K562 (cell line): Measurements from ENCODE around the gene CASP7. TPM values are rescaled to one million over a fixed set of nuclear protein-coding genes. Genes with fewer than 3 reads are reported as not detected.

Source experiments
- ATAC-seq: fragments of 200-7000 bp; cut with Tn5 transposase; 3 replicates; pipeline ENCODE4 v1.9.1; 2020; ENCODE audit warnings: moderate library complexity
- BruUV-seq: library from RNA; stranded (reverse); fragments of 400-500 nt; replicated peaks from 2 replicates; lab custom pipeline; 2021; lab: Mats Ljungman, UMichigan
- CTCF ChIA-PET: fragments of 300-600 bp; formaldehyde crosslinking; extraction: SDS; loops from one replicate; lab custom pipeline; 2021; ENCODE audit warnings: low intra/inter-chr PET ratio; lab: Yijun Ruan, JAX
- POLR2A ChIA-PET: fragments of 300-600, 350-650 bp; sonication (Branson Sonifier 250); formaldehyde crosslinking; extraction: SDS; loops from one replicate; lab custom pipeline; 2021; ENCODE audit warnings: antibody characterized with exemption, inconsistent platforms; lab: Yijun Ruan, JAX
- DNase-seq, 4 experiments: peaks; one replicate each; pipeline versions ENCODE4 v3.0.0 to v3.0.0-alpha.2; 2011 to 2018; ENCODE audit warnings: low spot score in 3 of 4, mixed read lengths in 3 of 4; ENCODE audit errors: extremely low read depth in 1 of 4
- FAIRE-seq: peaks from 2 replicates; lab custom pipeline; 2011; peaks lifted over from hg19 to GRCh38; lab: Jason Lieb, UNC
- H2AFZ ChIP-seq: 2 replicates; pipeline ENCODE4 v1.6.0; 2011; ENCODE audit warnings: low read depth, low read length, control low read depth, inconsistent platforms
- H3K27ac ChIP-seq: fragments of 200-600 bp; 3 replicates; pipeline ENCODE4 v1.8.0; 2011; ENCODE audit warnings: low read depth, mild to moderate bottlenecking, control low read depth, inconsistent platforms, low read length, moderate library complexity, mixed read lengths; ENCODE audit errors: extremely low read depth
- H3K27me3 ChIP-seq, 2 experiments: fragments of 300-600 bp in 1 of 2; 2 replicates in 1 of 2; 3 replicates in 1 of 2; pipeline versions ENCODE4 v1.6.0 to v1.8.0; 2011; ENCODE audit warnings: inconsistent platforms in 2 of 2, low read length in 2 of 2, mild to moderate bottlenecking in 1 of 2, mixed read lengths in 1 of 2, moderate library complexity in 1 of 2; ENCODE audit not compliant: control insufficient read depth in 2 of 2, insufficient read depth in 2 of 2
- H3K36me3 ChIP-seq: fragments of 300-600 bp; 3 replicates; pipeline ENCODE4 v1.8.0; 2011; ENCODE audit warnings: mild to moderate bottlenecking, low read length, inconsistent platforms; ENCODE audit not compliant: control insufficient read depth, insufficient read depth
- H3K4me1 ChIP-seq, 2 experiments: fragments of 200-600 bp in 1 of 2; replicated peaks in 1 of 2; 2 replicates in 1 of 2; 3 replicates in 1 of 2; pipeline versions ENCODE4 v1.5.1 to v1.8.0; 2011; ENCODE audit warnings: inconsistent platforms in 2 of 2, low read length in 2 of 2, mild to moderate bottlenecking in 1 of 2, mixed read lengths in 1 of 2, moderate library complexity in 1 of 2; ENCODE audit not compliant: control insufficient read depth in 2 of 2, insufficient read depth in 2 of 2
- H3K4me2 ChIP-seq: 2 replicates; pipeline ENCODE4 v1.6.1; 2011; ENCODE audit warnings: low read length, control low read depth, inconsistent platforms, mixed read lengths; ENCODE audit not compliant: insufficient read depth
- H3K4me3 ChIP-seq: fragments of 200-600 bp; sonication (generic), shearing (Covaris generic); 2 replicates; pipeline ENCODE4 v1.5.1; 2016; ENCODE audit warnings: control low read depth, inconsistent platforms
- H3K79me2 ChIP-seq: fragments of 200-600 bp; 3 replicates; pipeline ENCODE4 v1.8.0; 2011; ENCODE audit warnings: low read length, inconsistent platforms; ENCODE audit not compliant: control insufficient read depth, insufficient read depth
- H3K9ac ChIP-seq, 2 experiments: 2 replicates each; pipeline versions ENCODE4 v1.6.0 to v1.6.1; 2011; ENCODE audit warnings: low read depth in 2 of 2, low read length in 2 of 2, control low read depth in 1 of 2, inconsistent platforms in 1 of 2, mild to moderate bottlenecking in 1 of 2, mixed read lengths in 1 of 2; ENCODE audit not compliant: insufficient read depth in 1 of 2
- H3K9me1 ChIP-seq: one replicate; pipeline ENCODE4 v1.6.0; 2011; ENCODE audit warnings: inconsistent platforms, mild to moderate bottlenecking, low read length, moderate library complexity; ENCODE audit not compliant: control insufficient read depth, insufficient read depth
- H3K9me3 ChIP-seq: replicated peaks from 2 replicates; pipeline ENCODE4 v1.5.1; 2011; ENCODE audit warnings: low read depth, low read length, inconsistent platforms; ENCODE audit not compliant: control insufficient read depth, insufficient read depth
- H4K20me1 ChIP-seq: replicated peaks from 2 replicates; pipeline ENCODE4 v1.6.1; 2011; ENCODE audit warnings: low read length, inconsistent platforms, mixed read lengths; ENCODE audit not compliant: control insufficient read depth, insufficient read depth
- BCL6 ChIP-seq: fragments of 250-450 bp; sonication (Bioruptor Pico); IDR thresholded peaks from 2 replicates; pipeline ENCODE4 v1.4.0; 2020
- MAX ChIP-seq: sonication (generic); formaldehyde crosslinking; IDR thresholded peaks from 2 replicates; pipeline ENCODE4 v1.9.0; 2022; ENCODE audit warnings: mild to moderate bottlenecking, missing genetic modification reagents
- NCOA4 ChIP-seq: fragments of 450-650 bp; IDR thresholded peaks from 2 replicates; pipeline ENCODE4 v1.6.1; 2018; ENCODE audit warnings: mild to moderate bottlenecking; ENCODE audit not compliant: partially characterized antibody
- PTTG1 ChIP-seq: fragments of 450-650 bp; IDR thresholded peaks from 2 replicates; pipeline ENCODE4 v1.6.1; 2016; ENCODE audit warnings: low read depth, mild to moderate bottlenecking, missing genetic modification characterization, missing compliant biosample characterization
- RUNX1 ChIP-seq: sonication (generic); IDR thresholded peaks from 2 replicates; pipeline ENCODE4 v1.6.1; 2016; ENCODE audit warnings: antibody characterized with exemption, low read depth
- WGBS: fragments of 100-300 bp; shearing (Covaris generic); methylation state at CpG from one replicate; pipeline ENCODE4 v1.1.6; 2016; ENCODE audit warnings: low coverage, mixed read lengths; ENCODE audit not compliant: insufficient coverage; ENCODE audit errors: missing lambda C conversion rate; 5-methylcytosine and 5-hydroxymethylcytosine counted together
- in situ Hi-C: fragments of 300-500 bp; cut with MboI; formaldehyde crosslinking; loops from 4 replicates; pipeline ENCODE4 v1.15.0; 2018; ENCODE audit warnings: inconsistent platforms, mixed read lengths
- intact Hi-C: fragments of 100-400 bp; cut with micrococcal nuclease; formaldehyde crosslinking; loops from 2 replicates; pipeline ENCODE4 v1.14.2; 2022
- polyA plus RNA-seq, 8 experiments: library from polyadenylated mRNA; depleted of rRNA in 4 of 8; stranded (reverse) in 5 of 8; unstranded in 3 of 8; fragments of >200 nt; fragmentation: Nextera tagmentation in 2 of 8; fragmentation: Illumina TruSeq in 1 of 8; extraction: Ambion mirVana in 2 of 8; extraction: Trizol in 1 of 8; gene quantifications; 2 replicates each; pipeline versions ENCODE4 v1.2.1 to v1.2.3, GENCODE V29; 2011 to 2014; ENCODE audit warnings: inconsistent platforms in 1 of 8, missing spikeins in 1 of 8
- total RNA-seq, 7 experiments: library from RNA; depleted of rRNA in 6 of 7; stranded (reverse); fragments of >200 nt in 6 of 7; fragmentation: Illumina TruSeq in 2 of 7; extraction: Trizol in 2 of 7; gene quantifications; 2 replicates each; pipeline versions ENCODE4 v1.2.1 to v1.2.3, GENCODE V29; 2011 to 2021; ENCODE audit warnings: low replicate concordance in 1 of 7
- TF ChIP-seq, protein P1 (sequence below), 2 experiments: fragments of 450-650 bp in 1 of 2; IDR thresholded peaks; 2 replicates each; pipeline ENCODE4 v1.6.1; 2011 to 2017; ENCODE audit warnings: low read depth in 2 of 2, antibody characterized with exemption in 1 of 2, borderline replicate concordance in 1 of 2, low read length in 1 of 2, mild to moderate bottlenecking in 1 of 2, mixed read lengths in 1 of 2; ENCODE audit not compliant: control insufficient read depth in 1 of 2

The CASP7 gene
- total and polyA plus RNA-seq, 9 of the 15 experiments (the other 6 are each of a cell fraction or from before 2014, with no cell fraction given) = 2.2 to 23.3 (median 9.0) TPM

GRCh38 chr10:113689574-113689973 lies 9.9 kb downstream of the CASP7 start (continued):
- TF ChIP-seq MAX (CRISPR knock-in tag) = no peak
- TF ChIP-seq, protein P1, sequence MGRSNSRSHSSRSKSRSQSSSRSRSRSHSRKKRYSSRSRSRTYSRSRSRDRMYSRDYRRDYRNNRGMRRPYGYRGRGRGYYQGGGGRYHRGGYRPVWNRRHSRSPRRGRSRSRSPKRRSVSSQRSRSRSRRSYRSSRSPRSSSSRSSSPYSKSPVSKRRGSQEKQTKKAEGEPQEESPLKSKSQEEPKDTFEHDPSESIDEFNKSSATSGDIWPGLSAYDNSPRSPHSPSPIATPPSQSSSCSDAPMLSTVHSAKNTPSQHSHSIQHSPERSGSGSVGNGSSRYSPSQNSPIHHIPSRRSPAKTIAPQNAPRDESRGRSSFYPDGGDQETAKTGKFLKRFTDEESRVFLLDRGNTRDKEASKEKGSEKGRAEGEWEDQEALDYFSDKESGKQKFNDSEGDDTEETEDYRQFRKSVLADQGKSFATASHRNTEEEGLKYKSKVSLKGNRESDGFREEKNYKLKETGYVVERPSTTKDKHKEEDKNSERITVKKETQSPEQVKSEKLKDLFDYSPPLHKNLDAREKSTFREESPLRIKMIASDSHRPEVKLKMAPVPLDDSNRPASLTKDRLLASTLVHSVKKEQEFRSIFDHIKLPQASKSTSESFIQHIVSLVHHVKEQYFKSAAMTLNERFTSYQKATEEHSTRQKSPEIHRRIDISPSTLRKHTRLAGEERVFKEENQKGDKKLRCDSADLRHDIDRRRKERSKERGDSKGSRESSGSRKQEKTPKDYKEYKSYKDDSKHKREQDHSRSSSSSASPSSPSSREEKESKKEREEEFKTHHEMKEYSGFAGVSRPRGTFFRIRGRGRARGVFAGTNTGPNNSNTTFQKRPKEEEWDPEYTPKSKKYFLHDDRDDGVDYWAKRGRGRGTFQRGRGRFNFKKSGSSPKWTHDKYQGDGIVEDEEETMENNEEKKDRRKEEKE (IDR thresholded peaks at IDR 0.05; ENCODE audit: borderline replicate concordance in 1 of 2, control insufficient read depth in 1 of 2, low read depth in 2 of 2, low read length in 1 of 2) = no peak
- TF ChIP-seq RUNX1 = no peak
- no peak for TF ChIP-seq PTTG1 (tag)
- TF ChIP-seq BCL6 = no peak

GRCh38 chr10:113690749-113691148 lies 11.0 kb downstream of the CASP7 start:
- no peak overlapping the region for H3K4me3 ChIP-seq
- CTCF ChIA-PET = no interaction called here
- H3K4me2 ChIP-seq = no peak overlapping the region
- H3K9ac ChIP-seq = no peak overlapping the region
- intact Hi-C loops (no loop called here), in situ Hi-C loops (no loop called here)
- TF ChIP-seq NCOA4 = no peak
- BruUV-seq = no TSS peak
- FAIRE-seq = no peak
- H2AFZ ChIP-seq = no peak overlapping the region
- DNase-seq = no peak
- no peaks in the 10 kb centered on the region for H3K79me2 ChIP-seq
- WGBS = 0% methylated on average over 3 of the region's 3 CpGs
- H3K36me3 ChIP-seq = no peaks in the 10 kb centered on the region
- H4K20me1 ChIP-seq = no peaks in the 10 kb centered on the region
- H3K4me1 ChIP-seq = no peaks in the 10 kb centered on the region
- H3K9me3 ChIP-seq = no peaks in the 10 kb centered on the region
- H3K27me3 ChIP-seq = no peaks in the 10 kb centered on the region
- ATAC-seq = no peak
- H3K27ac ChIP-seq = no peak overlapping the region
- POLR2A ChIA-PET = no interaction called here
- no peaks in the 10 kb centered on the region for H3K9me1 ChIP-seq
